Prostate gland (tissue), 2 donors: ENCODE results near the gene KCNJ6. TPM values are rescaled to one million over a fixed set of nuclear protein-coding genes. Genes with fewer than 3 reads are reported as not detected.

Experiments used
- DNase-seq: peaks from one replicate; pipeline ENCODE4 v3.0.0-alpha.2; 2019; ENCODE audit warnings: low spot score
- H3K27ac ChIP-seq, 2 donors: fragments of 200-600 bp; sonication (generic); 2 replicates each; pipeline ENCODE4 v1.5.1; 2017 to 2019
- H3K27me3 ChIP-seq: fragments of 200-600 bp; sonication (generic); replicated peaks from 2 replicates; pipeline ENCODE4 v1.5.1; 2019; ENCODE audit not compliant: insufficient read depth
- H3K36me3 ChIP-seq, 2 donors: fragments of 200-600 bp; sonication (generic); 1 replicate in 1 of 2; 2 replicates in 1 of 2; pipeline versions ENCODE4 v1.5.1 to v1.8.1; 2017 to 2019
- H3K4me1 ChIP-seq: fragments of 200-600 bp; sonication (generic); replicated peaks from 2 replicates; pipeline ENCODE4 v1.5.1; 2019
- H3K4me3 ChIP-seq, 2 donors: fragments of 200-600 bp; sonication (generic); 2 replicates each; pipeline ENCODE4 v1.5.1; 2017 to 2019
- H3K9me3 ChIP-seq: fragments of 200-600 bp; sonication (generic); 2 replicates; pipeline ENCODE4 v1.5.1; 2017
- CTCF ChIP-seq, 4 experiments: fragments of 200-600 bp in 2 of 4; fragments of 450-650 bp in 2 of 4; sonication (generic) in 2 of 4; IDR thresholded peaks; 1 replicate in 3 of 4; 2 replicates in 1 of 4; pipeline ENCODE4 v1.5.1; 2016 to 2019; ENCODE audit warnings: antibody characterized with exemption in 4 of 4, mild to moderate bottlenecking in 2 of 4, moderate library complexity in 2 of 4
- POLR2A ChIP-seq: fragments of 450-650 bp; IDR thresholded peaks from one replicate; pipeline ENCODE4 v1.6.1; 2016; ENCODE audit warnings: antibody characterized with exemption, mild to moderate bottlenecking
- POLR2AphosphoS5 ChIP-seq: sonication (generic); formaldehyde crosslinking; IDR thresholded peaks from one replicate; pipeline ENCODE4 v1.6.1; 2017; ENCODE audit warnings: antibody characterized with exemption
- WGBS: methylation state at CpG from one replicate; pipeline ENCODE4 v1.1.5; 2018; 5-methylcytosine and 5-hydroxymethylcytosine counted together
- intact Hi-C: fragments of 100-400 bp; cut with DNase I; formaldehyde crosslinking; loops from one replicate; pipeline ENCODE4 v1.14.2; 2022
- total RNA-seq, 2 donors: library from RNA; depleted of rRNA; stranded (reverse); fragments of >200 nt; gene quantifications; one replicate each; pipeline ENCODE4 v1.1.0, GENCODE V29; 2016

KCNJ6 gene
- total RNA-seq, 2 donors from 2014 or later: 0.23 to 0.36 TPM

- Histone ChIP-seq H3K27ac (no peak overlapping the region), H3K4me1 (no peaks in the 10 kb centered on the region), H3K27me3 (no peaks in the 10 kb centered on the region), H3K9me3 (no peaks in the 10 kb centered on the region), H3K36me3 (no peaks in the 10 kb centered on the region), H3K4me3 (no peak overlapping the region)
- TF ChIP-seq CTCF (IDR thresholded peaks at IDR 0.05): no peak
- TF ChIP-seq POLR2A: no peak
- no peak for DNase-seq
- intact Hi-C loops: no loop called here
- WGBS: 23% methylated on average over 3 of the region's 3 CpGs
Observed at GRCh38 chr21:37799211-37800056, 116.8 kb downstream of the KCNJ6 start.

- Histone ChIP-seq H3K4me3 (no peak overlapping the region), H3K4me1 (no peaks in the 10 kb centered on the region), H3K36me3 (no peaks in the 10 kb centered on the region), H3K9me3 (no peaks in the 10 kb centered on the region), H3K27ac (no peak overlapping the region), H3K27me3 (no peaks in the 10 kb centered on the region)
- no peak for DNase-seq
- WGBS: 76% methylated on average over 4 of the region's 4 CpGs
- no peak for TF ChIP-seq POLR2AphosphoS5
- TF ChIP-seq POLR2A: no peak
- TF ChIP-seq CTCF (IDR thresholded peaks at IDR 0.05): no peak
- intact Hi-C loops: no loop called here
Observed at GRCh38 chr21:37797403-37797802, 118.9 kb downstream of the KCNJ6 start.

- Histone ChIP-seq H3K36me3 (no peaks in the 10 kb centered on the region), H3K27ac (no peak overlapping the region), H3K27me3 (no peaks in the 10 kb centered on the region), H3K4me3 (no peak overlapping the region), H3K9me3 (no peaks in the 10 kb centered on the region), H3K4me1 (no peaks in the 10 kb centered on the region)
- intact Hi-C loops: no loop called here
- TF ChIP-seq POLR2A (no peak), CTCF (IDR thresholded peaks at IDR 0.05) (no peak), POLR2AphosphoS5 (no peak)
- 90% methylated on average over 13 of the region's 13 CpGs for WGBS
- no peak for DNase-seq
Observed at GRCh38 chr21:37796011-37796410, 120.2 kb downstream of the KCNJ6 start.

GRCh38 chr21:37793660-37794059 lies 122.6 kb downstream of the KCNJ6 start:
- H3K27me3 ChIP-seq: no peaks in the 10 kb centered on the region
- intact Hi-C loops: no loop called here
- H3K36me3 ChIP-seq: no peaks in the 10 kb centered on the region
- H3K4me3 ChIP-seq: no peak overlapping the region
- 50% methylated on average over 1 of the region's 1 CpG for WGBS
- H3K4me1 ChIP-seq: no peaks in the 10 kb centered on the region
- no peak for DNase-seq
- TF ChIP-seq POLR2A (no peak), CTCF (IDR thresholded peaks at IDR 0.05) (no peak), POLR2AphosphoS5 (no peak)
- no peak overlapping the region for H3K27ac ChIP-seq
- H3K9me3 ChIP-seq: no peaks in the 10 kb centered on the region

- no peaks in the 10 kb centered on the region for H3K9me3 ChIP-seq
- no peak overlapping the region for H3K27ac ChIP-seq
- no peaks in the 10 kb centered on the region for H3K27me3 ChIP-seq
- TF ChIP-seq POLR2AphosphoS5: no peak
- no peak for TF ChIP-seq CTCF (IDR thresholded peaks at IDR 0.05)
- TF ChIP-seq POLR2A: no peak
- no peak overlapping the region for H3K4me3 ChIP-seq
- DNase-seq: no peak
- no peaks in the 10 kb centered on the region for H3K4me1 ChIP-seq
- intact Hi-C loops: no loop called here
- no peaks in the 10 kb centered on the region for H3K36me3 ChIP-seq
- 67% methylated on average over 3 of the region's 3 CpGs for WGBS
Observed at GRCh38 chr21:37792046-37792445, 124.2 kb downstream of the KCNJ6 start.
